ENCODE measurements around the gene PLA2G12A. TPM values are rescaled to one million over a fixed set of nuclear protein-coding genes. Genes with fewer than 3 reads are reported as not detected.

PLA2G12A gene
- total RNA-seq, 1 experiment from 2014 or later: 37.9 TPM

DNA sequence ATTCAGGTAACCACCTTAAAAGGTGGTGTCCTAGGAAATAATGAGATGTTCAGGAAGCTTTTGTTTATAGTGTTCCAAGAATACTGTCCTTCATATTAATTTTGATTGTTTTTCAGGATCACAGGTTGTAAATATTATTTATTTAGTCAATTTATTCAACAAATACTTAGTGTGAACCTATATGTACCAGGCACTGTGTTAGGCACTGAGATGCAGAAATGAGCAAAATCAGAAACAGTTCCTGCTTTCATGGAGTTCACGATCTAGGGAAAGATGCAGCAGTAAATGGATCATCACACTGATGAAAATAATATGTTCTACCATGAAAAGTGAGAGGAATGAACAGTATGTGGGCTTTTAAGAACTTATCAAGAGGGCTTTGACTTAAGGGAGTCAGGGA lies 18.2 kb upstream of the PLA2G12A start:
- Histone ChIP-seq H3K4me2 (ENCODE audit: low read length) (no peak overlapping the region), H3K27ac (ENCODE audit: low read depth, low read length) (no peak overlapping the region), H3K27me3 (ENCODE audit: insufficient read depth, low read length) (no peaks in the 10 kb centered on the region), H4K20me1 (ENCODE audit: insufficient read depth) (no peaks in the 10 kb centered on the region; the same call in 1 of the 2 replicates), H3K36me3 (ENCODE audit: control insufficient read depth in 1 of 2, insufficient read depth in 2 of 2, low read length in 2 of 2) (no peaks in the 10 kb centered on the region), H3K9me3 (ENCODE audit: control insufficient read depth in 1 of 2, insufficient read depth in 1 of 2, low read depth in 1 of 2, low read length in 2 of 2) (no peaks in the 10 kb centered on the region), H3K4me1 (ENCODE audit: control insufficient read depth in 1 of 2, insufficient read depth in 2 of 2, low read length in 2 of 2) (no peaks in the 10 kb centered on the region), H3K4me3 (replicated peaks in 1 of 2; ENCODE audit: low read depth in 1 of 2, low read length in 2 of 2) (no peak overlapping the region), H3K9me2 (ENCODE audit: insufficient read depth) (no peaks in the 10 kb centered on the region), H3K9ac (ENCODE audit: low read length) (no peak overlapping the region), H3K79me2 (ENCODE audit: insufficient read depth, low read length) (no peaks in the 10 kb centered on the region), H2AFZ (ENCODE audit: low read depth, low read length, poor library complexity, severe bottlenecking) (no peak overlapping the region)
- BruUV-seq (replicated peaks): no TSS peak
- CTCF ChIA-PET: no interaction called here
- TF ChIP-seq CEBPB (IDR thresholded peaks at IDR 0.05; ENCODE audit: low read depth) (no peak), EZH2phosphoT487 (IDR thresholded peaks at IDR 0.05; ENCODE audit: borderline replicate concordance) (no peak), SIN3A (IDR thresholded peaks at IDR 0.05; ENCODE audit: low read depth) (no peak), JUND (IDR thresholded peaks at IDR 0.05) (no peak), EZH2 (IDR thresholded peaks at IDR 0.05) (no peak), CBX3 (IDR thresholded peaks at IDR 0.05; ENCODE audit: low read depth) (no peak), FOSL1 (IDR thresholded peaks at IDR 0.05; ENCODE audit: low read depth) (no peak), ZFX (IDR thresholded peaks at IDR 0.05) (no peak), ELF1 (IDR thresholded peaks at IDR 0.05; ENCODE audit: borderline replicate concordance, low read depth) (no peak), SRF (IDR thresholded peaks at IDR 0.05; ENCODE audit: low read depth) (no peak), YY1 (IDR thresholded peaks at IDR 0.05; ENCODE audit: extremely low read depth, insufficient replicate concordance, low read depth, low read length) (no peak), RAD21 (IDR thresholded peaks at IDR 0.05; ENCODE audit: low read depth) (no peak), ZBTB33 (IDR thresholded peaks at IDR 0.05; ENCODE audit: extremely low read depth, insufficient replicate concordance, low read length) (no peak), ATF3 (IDR thresholded peaks at IDR 0.05) (no peak), ZNF274 (IDR thresholded peaks at IDR 0.05; ENCODE audit: low read depth, low read length) (no peak), CTCF (IDR thresholded peaks at IDR 0.05 in 2 of 3, conservative IDR thresholded peaks at IDR 0.05 in 1 of 3; ENCODE audit: borderline replicate concordance in 1 of 3, insufficient read depth in 1 of 3, low read depth in 2 of 3, low read length in 2 of 3) (no peak), SP1 (IDR thresholded peaks at IDR 0.05; ENCODE audit: low read depth) (no peak)
- TF ChIP-seq, protein P1, sequence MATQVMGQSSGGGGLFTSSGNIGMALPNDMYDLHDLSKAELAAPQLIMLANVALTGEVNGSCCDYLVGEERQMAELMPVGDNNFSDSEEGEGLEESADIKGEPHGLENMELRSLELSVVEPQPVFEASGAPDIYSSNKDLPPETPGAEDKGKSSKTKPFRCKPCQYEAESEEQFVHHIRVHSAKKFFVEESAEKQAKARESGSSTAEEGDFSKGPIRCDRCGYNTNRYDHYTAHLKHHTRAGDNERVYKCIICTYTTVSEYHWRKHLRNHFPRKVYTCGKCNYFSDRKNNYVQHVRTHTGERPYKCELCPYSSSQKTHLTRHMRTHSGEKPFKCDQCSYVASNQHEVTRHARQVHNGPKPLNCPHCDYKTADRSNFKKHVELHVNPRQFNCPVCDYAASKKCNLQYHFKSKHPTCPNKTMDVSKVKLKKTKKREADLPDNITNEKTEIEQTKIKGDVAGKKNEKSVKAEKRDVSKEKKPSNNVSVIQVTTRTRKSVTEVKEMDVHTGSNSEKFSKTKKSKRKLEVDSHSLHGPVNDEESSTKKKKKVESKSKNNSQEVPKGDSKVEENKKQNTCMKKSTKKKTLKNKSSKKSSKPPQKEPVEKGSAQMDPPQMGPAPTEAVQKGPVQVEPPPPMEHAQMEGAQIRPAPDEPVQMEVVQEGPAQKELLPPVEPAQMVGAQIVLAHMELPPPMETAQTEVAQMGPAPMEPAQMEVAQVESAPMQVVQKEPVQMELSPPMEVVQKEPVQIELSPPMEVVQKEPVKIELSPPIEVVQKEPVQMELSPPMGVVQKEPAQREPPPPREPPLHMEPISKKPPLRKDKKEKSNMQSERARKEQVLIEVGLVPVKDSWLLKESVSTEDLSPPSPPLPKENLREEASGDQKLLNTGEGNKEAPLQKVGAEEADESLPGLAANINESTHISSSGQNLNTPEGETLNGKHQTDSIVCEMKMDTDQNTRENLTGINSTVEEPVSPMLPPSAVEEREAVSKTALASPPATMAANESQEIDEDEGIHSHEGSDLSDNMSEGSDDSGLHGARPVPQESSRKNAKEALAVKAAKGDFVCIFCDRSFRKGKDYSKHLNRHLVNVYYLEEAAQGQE (IDR thresholded peaks at IDR 0.05; ENCODE audit: low read depth): no peak
- ATAC-seq: no peak
- POLR2A ChIA-PET: no interaction called here
- RAD21 ChIA-PET (ENCODE audit: low non-redundant PET in 1 of 2, low total read pairs in 2 of 2, uncharacterized antibody in 2 of 2, unreplicated experiment in 2 of 2): no interaction called here
- intact Hi-C loops (cut with micrococcal nuclease): no loop called here
- DNase-seq (ENCODE audit: low read depth, low spot score): no peak

Data from HCT116 (cell line).